ENCODE data around the gene PSMA7.

Gene PSMA7

GRCh38 chr20:62143081-62143956 lies at the start of gene PSMA7, which contains the start of gene SS18L1:
Gene PSMA7, minus strand, starts transcription at chr20:62143394. Its CDS starts 91 bp downstream, at chr20:62143303.
Gene SS18L1, plus strand, starts transcription at chr20:62143769. Its CDS starts 52 bp downstream, at chr20:62143821.
- DNase-seq, result peak; percentile 83

GRCh38 chr20:62192635-62193034 lies 49.4 kb upstream of the PSMA7 start:
- no peak for DNase-seq

GRCh38 chr20:62191781-62192559 lies 48.8 kb upstream of the PSMA7 start:
- no peak for DNase-seq

GRCh38 chr20:62190639-62191411 lies 47.6 kb upstream of the PSMA7 start:
- DNase-seq, result no peak

GRCh38 chr20:62186887-62187866 lies 44.0 kb upstream of the PSMA7 start:
- no peak for DNase-seq

GRCh38 chr20:62186096-62186426 lies 42.9 kb upstream of the PSMA7 start:
- DNase-seq, result no peak

GRCh38 chr20:62183426-62184142 lies 40.4 kb upstream of the PSMA7 start:
- no peak for DNase-seq

GRCh38 chr20:62182469-62183425 lies 39.6 kb upstream of the PSMA7 start, which contains the start of gene MTG2:
Gene MTG2, plus strand, starts transcription at chr20:62183028. Its CDS starts 10,393 bp downstream, at chr20:62193421.
- peak; percentile 92 for DNase-seq

GRCh38 chr20:62181808-62182207 lies 38.6 kb upstream of the PSMA7 start:
- DNase-seq, result no peak

GRCh38 chr20:62179162-62179504 lies 35.9 kb upstream of the PSMA7 start:
- DNase-seq, result no peak

- no peak for DNase-seq
These were observed 35.3 kb upstream of the PSMA7 start for GRCh38 chr20:62178316-62179161.

GRCh38 chr20:62177307-62177706 lies 34.1 kb upstream of the PSMA7 start:
- DNase-seq, result no peak

- DNase-seq, result no peak
These were observed 33.7 kb upstream of the PSMA7 start for GRCh38 chr20:62176866-62177265.

- DNase-seq, result no peak
These were observed 32.5 kb upstream of the PSMA7 start for GRCh38 chr20:62175711-62176110.

- DNase-seq, result no peak
These were observed 31.9 kb upstream of the PSMA7 start for GRCh38 chr20:62174870-62175624.

GRCh38 chr20:62174021-62174804 lies 31.0 kb upstream of the PSMA7 start:
- no peak for DNase-seq

GRCh38 chr20:62172666-62173065 lies 29.5 kb upstream of the PSMA7 start:
- no peak for DNase-seq
